Upper lobe of left lung (tissue), 6 donors: ENCODE data around the gene NSMF. TPM values are rescaled to one million over a fixed set of nuclear protein-coding genes. Genes with fewer than 3 reads are reported as not detected.
A peak's percentile ranks its signal among the peaks of the same experiment; 100 is the strongest.
"Not testable (repeated sequence)": the region's sequence is repeated elsewhere in the genome, so short reads cannot be mapped to it uniquely, and the experiment has no call there.

Source experiments
- ATAC-seq, 2 donors: fragments of 200-7000 bp; cut with Tn5 transposase; one replicate each; pipeline ENCODE4 v1.9.1; 2022; ENCODE audit warnings: mild to moderate bottlenecking in 2 of 2, moderate library complexity in 2 of 2; ENCODE audit not compliant: low FRiP score in 2 of 2
- DNase-seq, 2 donors: peaks; one replicate each; pipeline ENCODE4 v3.0.0-alpha.2; 2019 to 2020
- H3K27ac ChIP-seq, 4 donors: fragments of 200-600 bp; sonication (generic); one replicate each; pipeline ENCODE4 v1.5.1; 2016 to 2019
- H3K27me3 ChIP-seq, 4 donors: fragments of 200-600 bp; sonication (generic); one replicate each; pipeline ENCODE4 v1.5.1; 2017 to 2019
- H3K36me3 ChIP-seq, 4 donors: fragments of 200-600 bp; sonication (generic); one replicate each; pipeline ENCODE4 v1.5.1; 2016 to 2019
- H3K4me1 ChIP-seq, 4 donors: fragments of 200-600 bp; sonication (generic); one replicate each; pipeline ENCODE4 v1.5.1; 2018 to 2019
- H3K4me3 ChIP-seq, 4 donors: fragments of 200-600 bp; sonication (generic); one replicate each; pipeline ENCODE4 v1.5.1; 2017 to 2019; ENCODE audit warnings: mild to moderate bottlenecking in 2 of 4, moderate library complexity in 1 of 4
- H3K9me3 ChIP-seq, 4 donors: fragments of 200-600 bp; sonication (generic); one replicate each; pipeline ENCODE4 v1.5.1; 2018 to 2019
- CTCF ChIP-seq, 6 experiments: fragments of 450-650 bp in 4 of 6; fragments of 200-600 bp in 2 of 6; sonication (generic) in 2 of 6; IDR thresholded peaks; one replicate each; pipeline ENCODE4 v1.5.1; 2016 to 2019; ENCODE audit warnings: antibody characterized with exemption in 6 of 6
- EP300 ChIP-seq, 4 donors: sonication (generic); formaldehyde crosslinking; IDR thresholded peaks; one replicate each; pipeline ENCODE4 v1.5.1; 2017; ENCODE audit warnings: antibody characterized with exemption in 4 of 4, control low read depth in 2 of 4
- POLR2A ChIP-seq, 4 donors: fragments of 450-650 bp; IDR thresholded peaks; one replicate each; pipeline ENCODE4 v1.5.1; 2016 to 2017; ENCODE audit warnings: antibody characterized with exemption in 4 of 4, mild to moderate bottlenecking in 2 of 4
- POLR2AphosphoS5 ChIP-seq, 2 donors: sonication (generic); formaldehyde crosslinking; IDR thresholded peaks; one replicate each; pipeline ENCODE4 v1.5.1; 2017; ENCODE audit warnings: antibody characterized with exemption in 2 of 2
- WGBS, 2 donors: methylation state at CpG; one replicate each; pipeline ENCODE4 v1.1.5; 2017 to 2018; 5-methylcytosine and 5-hydroxymethylcytosine counted together
- total RNA-seq, 6 donors: library from RNA; depleted of rRNA in 4 of 6; stranded (reverse); fragments of >200 nt in 4 of 6; gene quantifications; one replicate each; pipeline versions ENCODE4 v1.1.0 to v1.2.1, GENCODE V29; 2016 to 2021
- donor health status: DM: no; HTN: no; CAD: no; lungs with moderate emphysema.
- donor health status: DM: no; HTN: yes; CAD: no; lungs with severe emphysema.

NSMF gene
- total RNA-seq, 6 donors from 2014 or later = 20.4 to 57.6 (median 25.9) TPM

GRCh38 chr9:137410891-137411249, 48.3 kb downstream of the NSMF start:
- WGBS, 2 donors = 77 to 94% methylated on average over 12 to 13 of the region's 15 CpGs
- no peaks in the 10 kb centered on the region for H3K9me3 ChIP-seq
- H3K27ac ChIP-seq = peak overlapping the region; percentile 79 to 89 (median 87)
- H3K27me3 ChIP-seq = peaks cover 0 to 4% (median 1%) of the 10 kb centered on the region in 4 donors
- DNase-seq = peak in 1 of 2 donors; percentile 80
- ATAC-seq = no peak
- peak overlapping the region in 1 of 4 donors; percentile 13 for H3K4me3 ChIP-seq
- no peaks in the 10 kb centered on the region for H3K36me3 ChIP-seq
- TF ChIP-seq POLR2AphosphoS5 (IDR thresholded peaks at IDR 0.05) = no peak
- TF ChIP-seq CTCF (IDR thresholded peaks at IDR 0.05) = no peak
- no peak for TF ChIP-seq POLR2A (IDR thresholded peaks at IDR 0.05)
- peaks cover 35 to 43% (median 38%) of the 10 kb centered on the region in 4 donors for H3K4me1 ChIP-seq

GRCh38 chr9:137410236-137410890, 48.8 kb downstream of the NSMF start:
- H3K4me3 ChIP-seq, H3K27me3 ChIP-seq, H3K9me3 ChIP-seq, ATAC-seq, H3K36me3 ChIP-seq: not testable (repeated sequence)
- H3K27ac ChIP-seq = peak overlapping the region in 3 of 4 donors; percentile 87 to 89 (median 87)
- 74 to 88% methylated on average over 9 to 18 of the region's 18 CpGs for WGBS, 2 donors
- H3K4me1 ChIP-seq = peaks cover 37 to 48% (median 41%) of the 10 kb centered on the region in 4 donors
- peak in 1 of 2 donors; percentile 78 for DNase-seq

GRCh38 chr9:137409515-137409914, 49.6 kb downstream of the NSMF start:
- peaks cover 37 to 50% (median 41%) of the 10 kb centered on the region in 4 donors for H3K4me1 ChIP-seq
- H3K36me3 ChIP-seq = no peaks in the 10 kb centered on the region
- TF ChIP-seq EP300 (IDR thresholded peaks at IDR 0.05) (no peak), CTCF (IDR thresholded peaks at IDR 0.05) (no peak), POLR2A (IDR thresholded peaks at IDR 0.05) (no peak), POLR2AphosphoS5 (IDR thresholded peaks at IDR 0.05) (no peak)
- no peaks in the 10 kb centered on the region for H3K9me3 ChIP-seq
- 90 to 95% methylated on average over 11 of the region's 11 CpGs for WGBS, 2 donors
- ATAC-seq (no peak), DNase-seq (peak in 1 of 2 donors; percentile 39)
- no peak overlapping the region for H3K4me3 ChIP-seq
- peak overlapping the region in 1 of 4 donors; percentile 42 for H3K27ac ChIP-seq
- peaks cover 0 to 4% (median 1%) of the 10 kb centered on the region in 4 donors for H3K27me3 ChIP-seq

GRCh38 chr9:137408651-137409405, 50.3 kb downstream of the NSMF start:
- Histone ChIP-seq H3K4me1 (peaks cover 34 to 50% (median 41%) of the 10 kb centered on the region in 4 donors), H3K36me3 (no peaks in the 10 kb centered on the region), H3K9me3 (no peaks in the 10 kb centered on the region), H3K27ac (peak overlapping the region in 1 of 4 donors; percentile 42), H3K4me3 (no peak overlapping the region), H3K27me3 (peaks cover 0 to 4% (median 1%) of the 10 kb centered on the region in 4 donors)
- peak in 1 of 2 donors; percentile 59 for DNase-seq
- 94 to 95% methylated on average over 22 to 24 of the region's 24 CpGs for WGBS, 2 donors
- TF ChIP-seq POLR2A (IDR thresholded peaks at IDR 0.05) (no peak), EP300 (IDR thresholded peaks at IDR 0.05) (no peak), CTCF (IDR thresholded peaks at IDR 0.05) (no peak), POLR2AphosphoS5 (IDR thresholded peaks at IDR 0.05) (no peak)
- ATAC-seq = no peak

- Histone ChIP-seq H3K36me3 (no peaks in the 10 kb centered on the region), H3K27me3 (peaks cover 0 to 4% (median 1%) of the 10 kb centered on the region in 4 donors), H3K4me3 (peak overlapping the region in 1 of 4 donors; percentile 45), H3K4me1 (peaks cover 34 to 50% (median 41%) of the 10 kb centered on the region in 4 donors), H3K9me3 (no peaks in the 10 kb centered on the region), H3K27ac (peak overlapping the region in 2 of 4 donors; percentile 61 to 81)
- 83 to 86% methylated on average over 22 to 26 of the region's 31 CpGs for WGBS, 2 donors
- DNase-seq (peak in 1 of 2 donors; percentile 59), ATAC-seq (peak in 1 of 2 donors; percentile 62)
- TF ChIP-seq EP300 (IDR thresholded peaks at IDR 0.05) (no peak), POLR2A (IDR thresholded peaks at IDR 0.05) (no peak), CTCF (IDR thresholded peaks at IDR 0.05) (no peak), POLR2AphosphoS5 (IDR thresholded peaks at IDR 0.05) (no peak)
These were observed 51.4 kb downstream of the NSMF start for GRCh38 chr9:137407590-137408300.
